Measurements from ENCODE around the gene DYSF. TPM values are rescaled to one million over a fixed set of nuclear protein-coding genes. Genes with fewer than 3 reads are reported as not detected.

The DYSF gene
- total RNA-seq, 1 donor from 2014 or later, result 72.0 TPM

DNA sequence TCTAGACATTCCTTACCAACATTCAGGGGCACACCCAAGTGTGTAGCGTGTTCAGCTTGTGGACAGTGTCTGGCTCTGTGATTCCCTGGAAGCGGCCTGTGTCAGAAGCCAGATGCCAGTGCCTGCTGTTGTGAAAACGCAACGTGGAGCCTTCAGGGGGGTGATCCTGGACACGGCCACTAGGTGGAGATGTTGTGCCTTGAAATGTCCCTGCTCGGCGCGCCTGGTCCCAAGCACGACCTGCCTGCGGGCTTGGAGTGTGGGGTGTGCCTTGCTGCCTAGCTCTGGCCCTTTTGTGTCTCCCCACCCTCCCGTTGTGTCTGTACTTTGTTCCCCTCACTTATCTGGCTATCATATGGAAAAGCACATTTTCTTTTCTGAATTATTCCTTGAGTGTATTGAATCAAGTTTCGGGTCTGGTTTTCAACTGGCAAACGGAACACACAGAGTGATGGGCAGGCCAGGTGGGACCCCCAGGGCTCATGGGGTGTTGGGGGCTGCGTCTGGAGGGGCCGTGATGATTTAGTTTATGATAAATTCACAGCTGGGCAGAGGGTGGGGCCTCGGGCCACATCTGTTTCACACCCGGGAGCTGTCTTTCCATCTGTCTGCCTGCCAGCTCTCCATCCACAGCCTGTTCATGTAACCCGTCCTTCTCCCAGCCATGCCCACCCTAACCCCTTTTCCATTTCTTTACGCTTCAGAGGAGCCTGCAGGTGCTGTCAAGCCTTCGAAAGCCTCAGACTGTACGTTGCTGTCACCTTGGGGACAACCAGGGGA is 95.5 kb downstream of the DYSF start:
- DNase-seq (ENCODE audit: extremely low spot score, unreplicated experiment), result no peak
- no peaks in the 10 kb centered on the region for H3K9me3 Mint-ChIP-seq (ENCODE audit: unreplicated experiment)
- H3K36me3 Mint-ChIP-seq (ENCODE audit: unreplicated experiment), result peaks cover 4% of the 10 kb centered on the region
- H3K27me3 Mint-ChIP-seq (ENCODE audit: unreplicated experiment), result no peaks in the 10 kb centered on the region
- H3K27ac Mint-ChIP-seq (ENCODE audit: unreplicated experiment), result no peak overlapping the region
- no peak overlapping the region for H3K4me3 Mint-ChIP-seq (ENCODE audit: unreplicated experiment)
- TF ChIP-seq, protein P1, sequence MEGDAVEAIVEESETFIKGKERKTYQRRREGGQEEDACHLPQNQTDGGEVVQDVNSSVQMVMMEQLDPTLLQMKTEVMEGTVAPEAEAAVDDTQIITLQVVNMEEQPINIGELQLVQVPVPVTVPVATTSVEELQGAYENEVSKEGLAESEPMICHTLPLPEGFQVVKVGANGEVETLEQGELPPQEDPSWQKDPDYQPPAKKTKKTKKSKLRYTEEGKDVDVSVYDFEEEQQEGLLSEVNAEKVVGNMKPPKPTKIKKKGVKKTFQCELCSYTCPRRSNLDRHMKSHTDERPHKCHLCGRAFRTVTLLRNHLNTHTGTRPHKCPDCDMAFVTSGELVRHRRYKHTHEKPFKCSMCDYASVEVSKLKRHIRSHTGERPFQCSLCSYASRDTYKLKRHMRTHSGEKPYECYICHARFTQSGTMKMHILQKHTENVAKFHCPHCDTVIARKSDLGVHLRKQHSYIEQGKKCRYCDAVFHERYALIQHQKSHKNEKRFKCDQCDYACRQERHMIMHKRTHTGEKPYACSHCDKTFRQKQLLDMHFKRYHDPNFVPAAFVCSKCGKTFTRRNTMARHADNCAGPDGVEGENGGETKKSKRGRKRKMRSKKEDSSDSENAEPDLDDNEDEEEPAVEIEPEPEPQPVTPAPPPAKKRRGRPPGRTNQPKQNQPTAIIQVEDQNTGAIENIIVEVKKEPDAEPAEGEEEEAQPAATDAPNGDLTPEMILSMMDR (IDR thresholded peaks at IDR 0.05), result peak; percentile 82
- H3K4me1 Mint-ChIP-seq (ENCODE audit: unreplicated experiment), result peaks cover 3% of the 10 kb centered on the region

DNA sequence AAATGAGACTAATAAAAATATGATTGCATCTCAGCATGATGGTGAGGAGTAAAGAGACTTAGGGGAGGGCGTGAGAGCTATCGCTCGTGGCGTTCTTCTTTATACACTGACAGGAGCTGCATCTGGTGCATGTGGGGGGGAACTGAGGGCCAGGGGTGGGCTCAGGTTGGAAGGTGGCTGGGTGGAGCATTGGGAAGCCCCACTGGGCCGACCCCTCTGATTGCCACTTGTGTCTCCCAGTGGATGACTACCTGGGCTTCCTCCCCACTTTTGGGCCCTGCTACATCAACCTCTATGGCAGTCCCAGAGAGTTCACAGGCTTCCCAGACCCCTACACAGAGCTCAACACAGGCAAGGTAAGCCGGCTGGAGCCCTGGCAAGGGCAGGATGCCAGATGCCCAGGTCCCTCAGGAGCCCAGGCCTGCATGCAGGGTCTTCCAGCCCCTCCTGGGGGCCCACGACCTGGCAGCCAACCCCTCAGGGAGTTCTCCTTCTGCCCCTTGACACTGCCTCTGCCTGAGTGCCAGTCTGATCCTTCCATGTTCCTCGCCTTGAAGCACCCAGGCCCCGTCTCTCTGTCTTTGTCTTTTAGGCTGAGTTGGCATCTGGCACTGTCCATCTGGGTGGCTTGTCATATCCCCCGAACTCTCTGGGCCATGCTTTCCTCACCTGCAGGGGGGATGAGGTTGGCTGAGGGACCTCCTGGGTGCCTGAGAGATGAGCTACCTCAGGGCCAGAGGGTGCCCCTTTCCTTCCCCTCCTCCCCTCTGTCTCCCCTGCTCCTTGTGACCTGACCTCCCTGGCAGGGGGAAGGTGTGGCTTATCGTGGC is 97.7 kb downstream of the DYSF start:
- Mint-ChIP-seq H3K27ac (ENCODE audit: unreplicated experiment) (no peak overlapping the region), H3K4me1 (ENCODE audit: unreplicated experiment) (peaks cover 3% of the 10 kb centered on the region), H3K9me3 (ENCODE audit: unreplicated experiment) (no peaks in the 10 kb centered on the region), H3K36me3 (ENCODE audit: unreplicated experiment) (peaks cover 4% of the 10 kb centered on the region), H3K27me3 (ENCODE audit: unreplicated experiment) (no peaks in the 10 kb centered on the region), H3K4me3 (ENCODE audit: unreplicated experiment) (no peak overlapping the region)
- DNase-seq (ENCODE audit: extremely low spot score, unreplicated experiment), result no peak
- TF ChIP-seq, protein P1 (IDR thresholded peaks at IDR 0.05), result no peak

DNA sequence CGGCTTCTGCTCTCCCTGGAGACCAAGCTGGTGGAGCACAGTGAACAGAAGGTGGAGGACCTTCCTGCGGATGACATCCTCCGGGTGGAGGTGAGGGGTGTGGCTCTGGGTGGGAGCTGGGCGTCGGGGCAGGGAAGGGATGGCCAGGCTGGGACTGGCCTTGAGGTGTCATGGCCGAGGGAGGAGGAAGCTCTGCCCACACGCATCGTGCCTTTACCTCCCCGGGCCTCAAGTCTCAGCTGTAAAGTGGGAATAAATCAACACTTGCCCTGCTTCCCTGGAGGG is 98.2 kb downstream of the DYSF start:
- peaks cover 3% of the 10 kb centered on the region for H3K4me1 Mint-ChIP-seq (ENCODE audit: unreplicated experiment)
- H3K27ac Mint-ChIP-seq (ENCODE audit: unreplicated experiment), result no peak overlapping the region
- H3K27me3 Mint-ChIP-seq (ENCODE audit: unreplicated experiment), result no peaks in the 10 kb centered on the region
- H3K36me3 Mint-ChIP-seq (ENCODE audit: unreplicated experiment), result peaks cover 4% of the 10 kb centered on the region
- no peak overlapping the region for H3K4me3 Mint-ChIP-seq (ENCODE audit: unreplicated experiment)
- TF ChIP-seq, protein P1 (IDR thresholded peaks at IDR 0.05), result no peak
- DNase-seq (ENCODE audit: extremely low spot score, unreplicated experiment), result no peak
- no peaks in the 10 kb centered on the region for H3K9me3 Mint-ChIP-seq (ENCODE audit: unreplicated experiment)

DNA sequence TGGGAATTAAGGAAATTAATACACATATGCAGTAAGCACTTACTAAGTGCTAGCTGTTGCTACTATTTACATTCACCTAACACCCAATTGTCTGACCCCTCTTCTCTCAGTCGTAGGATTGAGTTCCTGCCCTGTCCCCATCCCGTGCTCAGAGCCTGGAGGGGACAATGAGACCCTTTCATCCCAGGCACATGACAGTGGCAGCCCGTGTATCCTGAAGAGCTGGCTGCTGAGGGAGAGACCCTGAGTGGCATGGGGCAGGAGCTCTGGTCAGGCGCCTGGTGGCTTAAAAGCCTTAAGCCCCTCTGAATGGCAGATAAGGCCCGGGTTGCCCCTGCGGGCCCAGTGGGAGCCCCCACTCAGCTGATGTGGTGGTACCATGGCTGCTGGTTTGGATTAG is 99.0 kb downstream of the DYSF start:
- Mint-ChIP-seq H3K4me3 (ENCODE audit: unreplicated experiment) (no peak overlapping the region), H3K36me3 (ENCODE audit: unreplicated experiment) (peaks cover 8% of the 10 kb centered on the region), H3K4me1 (ENCODE audit: unreplicated experiment) (peaks cover 3% of the 10 kb centered on the region), H3K9me3 (ENCODE audit: unreplicated experiment) (no peaks in the 10 kb centered on the region), H3K27ac (ENCODE audit: unreplicated experiment) (no peak overlapping the region), H3K27me3 (ENCODE audit: unreplicated experiment) (no peaks in the 10 kb centered on the region)
- TF ChIP-seq, protein P1 (IDR thresholded peaks at IDR 0.05), result no peak
- no peak for DNase-seq (ENCODE audit: extremely low spot score, unreplicated experiment)

DNA sequence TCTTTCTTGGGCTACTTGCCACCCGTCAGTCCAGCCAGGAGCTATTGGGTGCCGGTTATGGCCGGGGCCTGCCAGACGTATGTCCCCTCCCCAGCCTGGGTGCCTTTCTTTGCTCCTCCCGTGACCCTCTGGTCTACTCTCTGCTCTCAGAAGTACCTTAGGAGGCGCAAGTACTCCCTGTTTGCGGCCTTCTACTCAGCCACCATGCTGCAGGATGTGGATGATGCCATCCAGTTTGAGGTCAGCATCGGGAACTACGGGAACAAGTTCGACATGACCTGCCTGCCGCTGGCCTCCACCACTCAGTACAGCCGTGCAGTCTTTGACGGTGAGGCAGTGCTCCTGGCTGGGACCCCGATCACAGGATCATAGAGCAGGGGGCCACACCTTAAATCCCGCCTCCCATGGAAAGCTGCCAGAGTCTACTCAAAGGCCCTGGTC is 99.5 kb downstream of the DYSF start:
- peaks cover 8% of the 10 kb centered on the region for H3K36me3 Mint-ChIP-seq (ENCODE audit: unreplicated experiment)
- H3K27me3 Mint-ChIP-seq (ENCODE audit: unreplicated experiment), result no peaks in the 10 kb centered on the region
- H3K27ac Mint-ChIP-seq (ENCODE audit: unreplicated experiment), result no peak overlapping the region
- TF ChIP-seq, protein P1 (IDR thresholded peaks at IDR 0.05), result no peak
- no peaks in the 10 kb centered on the region for H3K9me3 Mint-ChIP-seq (ENCODE audit: unreplicated experiment)
- H3K4me3 Mint-ChIP-seq (ENCODE audit: unreplicated experiment), result no peak overlapping the region
- DNase-seq (ENCODE audit: extremely low spot score, unreplicated experiment), result no peak
- peaks cover 3% of the 10 kb centered on the region for H3K4me1 Mint-ChIP-seq (ENCODE audit: unreplicated experiment)

All from osteocyte (in vitro differentiated cells).